Activated CD4-positive, alpha-beta memory T cell treated with anti-CD3 and anti-CD28 coated beads for 36 hours (primary cell): ENCODE data around the gene NLRP9. TPM values are rescaled to one million over a fixed set of nuclear protein-coding genes. Genes with fewer than 3 reads are reported as not detected.

Source experiments
- CTCF ChIA-PET: fragments of 350-600 bp; sonication (Branson Sonifier 250); formaldehyde crosslinking; loops from one replicate; lab custom pipeline; 2021; ENCODE audit warnings: antibody characterized with exemption, inconsistent platforms; lab: Charles Lee
- POLR2A ChIA-PET: fragments of 350-600 bp; sonication (Branson Sonifier 250); formaldehyde crosslinking; loops from one replicate; lab custom pipeline; 2021; ENCODE audit warnings: antibody characterized with exemption; lab: Charles Lee
- DNase-seq: peaks from one replicate; pipeline ENCODE4 v3.0.0-alpha.2; 2020
- H3K27ac Mint-ChIP-seq: one replicate; pipeline ENCODE4 v1.8.0; 2021; ENCODE audit warnings: mixed read lengths
- H3K27me3 Mint-ChIP-seq: one replicate; pipeline ENCODE4 v1.8.0; 2021; ENCODE audit warnings: mixed read lengths
- H3K36me3 Mint-ChIP-seq: one replicate; pipeline ENCODE4 v1.8.0; 2021; ENCODE audit warnings: mixed read lengths
- H3K4me1 Mint-ChIP-seq: one replicate; pipeline ENCODE4 v1.8.0; 2021; ENCODE audit warnings: low read depth, mixed read lengths
- H3K4me3 Mint-ChIP-seq: one replicate; pipeline ENCODE4 v1.8.0; 2021; ENCODE audit warnings: mild to moderate bottlenecking, mixed read lengths
- H3K9me3 Mint-ChIP-seq: one replicate; pipeline ENCODE4 v1.8.0; 2021; ENCODE audit warnings: mixed read lengths
- intact Hi-C: fragments of 100-400 bp; cut with micrococcal nuclease; formaldehyde crosslinking; loops from one replicate; pipeline ENCODE4 v1.15.1; 2023
- total RNA-seq, 2 experiments: library from RNA; stranded (reverse); gene quantifications; one replicate each; pipeline ENCODE4 v1.2.3, GENCODE V29; 2021

NLRP9 gene
- total RNA-seq, 2 experiments from 2014 or later: not detected

GRCh38 chr19:55691561-55692481 lies 46.4 kb downstream of the NLRP9 start:
- no peak for DNase-seq
- Mint-ChIP-seq H3K9me3 (no peaks in the 10 kb centered on the region), H3K4me3 (no peak overlapping the region), H3K27me3 (no peaks in the 10 kb centered on the region), H3K36me3 (peaks cover 11% of the 10 kb centered on the region), H3K4me1 (no peaks in the 10 kb centered on the region), H3K27ac (no peak overlapping the region)
- intact Hi-C loops: no loop called here
- ChIA-PET POLR2A (no interaction called here), CTCF (no interaction called here)

DNA sequence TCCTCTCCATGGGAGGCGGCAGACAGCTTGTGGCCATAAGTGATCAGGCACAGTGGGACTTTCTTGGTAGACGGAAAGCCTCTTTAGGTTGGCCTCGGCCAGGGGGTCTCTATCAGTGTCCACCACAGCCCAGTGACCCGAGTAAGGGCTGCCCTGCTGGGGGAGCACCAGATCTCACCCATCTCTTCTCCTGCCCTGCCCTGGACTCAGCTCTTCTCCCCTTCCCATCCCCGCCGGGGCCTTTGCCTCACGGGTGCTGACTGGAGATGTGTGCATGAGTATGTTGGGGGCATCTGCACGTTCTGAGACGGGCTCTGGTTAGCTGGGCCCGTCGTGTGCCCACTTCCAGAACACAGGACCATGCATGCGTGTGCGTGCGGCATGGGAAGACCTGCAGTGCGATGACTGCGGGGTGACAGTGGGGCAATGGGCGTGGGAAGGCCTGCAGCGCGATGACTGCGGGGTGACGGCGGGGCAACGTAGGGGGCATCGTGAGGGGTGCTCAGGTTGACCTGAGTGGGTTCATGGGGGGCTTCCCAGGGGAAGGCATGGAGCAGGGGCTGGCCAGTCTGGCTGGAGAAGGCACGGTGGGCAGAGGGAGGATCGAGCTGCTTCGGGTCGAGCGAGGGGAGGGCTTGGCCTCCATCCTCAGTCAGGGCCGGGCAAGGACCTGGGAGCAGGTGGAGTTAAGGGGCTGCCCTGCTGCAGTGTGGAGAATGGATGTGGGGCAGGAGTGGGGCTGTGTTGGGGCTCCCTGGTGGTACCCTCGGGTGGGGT lies 47.2 kb downstream of the NLRP9 start:
- Mint-ChIP-seq H3K4me3 (no peak overlapping the region), H3K36me3 (peaks cover 14% of the 10 kb centered on the region), H3K4me1 (no peaks in the 10 kb centered on the region), H3K27me3 (no peaks in the 10 kb centered on the region), H3K27ac (no peak overlapping the region), H3K9me3 (no peaks in the 10 kb centered on the region)
- DNase-seq: no peak
- intact Hi-C loops: no loop called here
- ChIA-PET POLR2A (no interaction called here), CTCF (no interaction called here)

- POLR2A ChIA-PET: no interaction called here
Measured at GRCh38 chr19:55690109-55690768, 48.0 kb downstream of the NLRP9 start.

GRCh38 chr19:55689411-55690108 lies 48.6 kb downstream of the NLRP9 start:
- no peak overlapping the region for H3K27ac Mint-ChIP-seq
- H3K9me3 Mint-ChIP-seq: no peaks in the 10 kb centered on the region
- CTCF ChIA-PET: no interaction called here
- intact Hi-C loops: no loop called here
- no peaks in the 10 kb centered on the region for H3K27me3 Mint-ChIP-seq
- DNase-seq: no peak
- H3K4me3 Mint-ChIP-seq: no peak overlapping the region
- POLR2A ChIA-PET: no interaction called here
- H3K36me3 Mint-ChIP-seq: peaks cover 17% of the 10 kb centered on the region
- H3K4me1 Mint-ChIP-seq: peaks cover 2% of the 10 kb centered on the region

More at GRCh38 chr19:55690109-55690768, 48.0 kb downstream of the NLRP9 start:
- H3K36me3 Mint-ChIP-seq: peaks cover 15% of the 10 kb centered on the region
- intact Hi-C loops: no loop called here
- no peaks in the 10 kb centered on the region for H3K27me3 Mint-ChIP-seq
- H3K4me3 Mint-ChIP-seq: no peak overlapping the region
- H3K27ac Mint-ChIP-seq: no peak overlapping the region
- H3K4me1 Mint-ChIP-seq: no peaks in the 10 kb centered on the region
- CTCF ChIA-PET: no interaction called here
- no peaks in the 10 kb centered on the region for H3K9me3 Mint-ChIP-seq
- DNase-seq: no peak

- CTCF ChIA-PET: no interaction called here
- Mint-ChIP-seq H3K9me3 (no peaks in the 10 kb centered on the region), H3K4me1 (peaks cover 2% of the 10 kb centered on the region), H3K36me3 (peaks cover 18% of the 10 kb centered on the region), H3K4me3 (no peak overlapping the region), H3K27me3 (no peaks in the 10 kb centered on the region), H3K27ac (no peak overlapping the region)
- intact Hi-C loops: no loop called here
- DNase-seq: no peak
- POLR2A ChIA-PET: no interaction called here
Measured at GRCh38 chr19:55688422-55689218, 49.6 kb downstream of the NLRP9 start.

- H3K27me3 Mint-ChIP-seq: no peaks in the 10 kb centered on the region
- no peak overlapping the region for H3K27ac Mint-ChIP-seq
- intact Hi-C loops: no loop called here
- peaks cover 15% of the 10 kb centered on the region for H3K36me3 Mint-ChIP-seq
- CTCF ChIA-PET: no interaction called here
- POLR2A ChIA-PET: no interaction called here
- H3K4me1 Mint-ChIP-seq: peaks cover 2% of the 10 kb centered on the region
- H3K9me3 Mint-ChIP-seq: no peaks in the 10 kb centered on the region
- H3K4me3 Mint-ChIP-seq: no peak overlapping the region
- no peak for DNase-seq
Measured at GRCh38 chr19:55687281-55688201, 50.7 kb downstream of the NLRP9 start.

DNA sequence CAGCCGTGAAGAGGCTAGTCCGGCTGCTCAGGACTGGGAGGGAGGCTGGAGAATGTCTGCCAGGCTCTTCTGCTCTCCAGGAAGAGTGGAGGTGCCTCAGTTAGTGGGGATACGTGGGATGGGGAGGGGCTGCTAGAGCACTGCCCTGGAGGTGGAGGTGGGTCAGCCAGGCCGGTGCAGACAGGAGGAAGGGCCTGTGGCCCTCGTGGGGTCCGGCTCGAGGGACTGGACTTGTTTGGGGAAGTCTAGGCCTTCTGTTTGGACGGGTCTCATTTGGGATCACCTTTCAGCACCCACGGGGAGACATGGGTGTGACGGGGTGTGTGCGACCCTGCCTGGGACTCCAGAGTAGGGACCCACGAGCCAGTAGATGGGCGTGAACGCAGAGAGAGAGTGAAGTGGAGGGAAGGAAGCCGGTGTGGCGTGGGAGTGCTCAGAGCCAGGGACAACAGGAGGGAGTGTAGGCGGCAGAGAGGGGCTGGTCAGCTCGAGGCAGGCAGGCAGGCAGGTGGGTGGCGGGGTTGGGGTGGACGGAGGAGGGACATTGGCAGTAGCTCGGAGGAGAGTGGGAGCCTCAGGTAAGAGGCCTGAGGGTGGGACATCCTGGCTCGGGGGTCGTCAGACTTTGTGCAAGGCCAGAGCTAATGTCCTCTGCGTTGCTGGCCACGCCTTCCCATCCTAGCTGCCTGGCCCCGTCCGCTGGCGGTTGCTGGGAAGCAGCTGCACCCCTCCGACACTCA lies 51.7 kb downstream of the NLRP9 start:
- Mint-ChIP-seq H3K4me1 (peaks cover 2% of the 10 kb centered on the region), H3K9me3 (no peaks in the 10 kb centered on the region), H3K27ac (no peak overlapping the region), H3K36me3 (peaks cover 15% of the 10 kb centered on the region), H3K4me3 (no peak overlapping the region), H3K27me3 (no peaks in the 10 kb centered on the region)
- DNase-seq: no peak
- POLR2A ChIA-PET: no interaction called here
- CTCF ChIA-PET: no interaction called here
- intact Hi-C loops: no loop called here

- intact Hi-C loops: no loop called here
- Mint-ChIP-seq H3K4me3 (no peak overlapping the region), H3K36me3 (peaks cover 15% of the 10 kb centered on the region), H3K27ac (no peak overlapping the region), H3K27me3 (no peaks in the 10 kb centered on the region), H3K4me1 (peaks cover 2% of the 10 kb centered on the region), H3K9me3 (no peaks in the 10 kb centered on the region)
- ChIA-PET POLR2A (no interaction called here), CTCF (no interaction called here)
- DNase-seq: no peak
Measured at GRCh38 chr19:55685776-55686175, 52.4 kb downstream of the NLRP9 start.

DNA sequence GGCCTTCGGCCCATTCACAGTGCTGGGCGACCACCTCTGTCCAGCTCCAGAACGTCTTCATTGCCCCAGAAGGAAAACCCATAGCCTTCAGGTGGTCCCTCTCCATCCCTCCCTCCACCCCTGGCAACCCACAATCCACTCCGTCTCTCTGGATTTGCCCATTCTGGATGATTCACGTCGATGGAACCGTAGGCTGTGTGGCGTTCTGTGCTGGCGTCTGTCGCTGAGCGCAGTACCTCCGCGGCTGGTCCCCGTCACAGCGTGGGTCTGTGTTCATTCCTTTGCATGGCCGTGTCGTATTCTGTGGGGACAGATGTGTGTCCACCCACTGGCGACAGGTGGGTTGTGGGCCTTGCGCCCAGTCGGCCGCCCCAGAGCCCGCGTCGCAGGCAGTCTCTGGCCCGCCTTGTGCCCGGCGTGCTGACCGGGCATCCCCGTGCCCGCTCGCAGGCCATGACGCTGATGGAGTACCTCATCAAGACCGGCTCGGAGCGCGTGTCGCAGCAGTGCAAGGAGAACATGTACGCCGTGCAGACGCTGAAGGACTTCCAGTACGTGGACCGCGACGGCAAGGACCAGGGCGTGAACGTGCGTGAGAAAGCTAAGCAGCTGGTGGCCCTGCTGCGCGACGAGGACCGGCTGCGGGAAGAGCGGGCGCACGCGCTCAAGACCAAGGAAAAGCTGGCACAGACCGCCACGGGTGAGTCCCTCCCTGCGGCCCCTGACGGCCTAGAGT lies 53.1 kb downstream of the NLRP9 start:
- CTCF ChIA-PET: no interaction called here
- H3K9me3 Mint-ChIP-seq: no peaks in the 10 kb centered on the region
- H3K4me3 Mint-ChIP-seq: no peak overlapping the region
- no peak for DNase-seq
- intact Hi-C loops: no loop called here
- H3K27me3 Mint-ChIP-seq: no peaks in the 10 kb centered on the region
- H3K4me1 Mint-ChIP-seq: peaks cover 2% of the 10 kb centered on the region
- H3K36me3 Mint-ChIP-seq: peaks cover 17% of the 10 kb centered on the region
- POLR2A ChIA-PET: no interaction called here
- no peak overlapping the region for H3K27ac Mint-ChIP-seq
